ENCODE data around the gene GABARAPL2.

Gene GABARAPL2

GRCh38 chr16:75559564-75560372 lies 6.4 kb upstream of the GABARAPL2 start:
- peak; percentile 11 for DNase-seq (ENCODE audit: extremely low spot score)
- TF ChIP-seq ZNF384 (IDR thresholded peaks at IDR 0.05) (peak; percentile 79), HDGF (IDR thresholded peaks at IDR 0.05; ENCODE audit: borderline replicate concordance) (no peak)
- ChIA-PET CTCF (interaction anchor here (1.2 kb wide), 1 partner anchor 87 kb away, joined by 5 read pairs; no protein-coding TSS in a partner anchor), POLR2A (interaction anchor here (0.6 kb wide), 1 partner anchor 81 kb away, joined by 3 read pairs; no protein-coding TSS in a partner anchor)

GRCh38 chr16:75565640-75566039 lies 539 bp upstream of the GABARAPL2 start:
- CTCF ChIA-PET, result interaction anchor here (1.4 to 2.3 kb wide), 2 partner anchors 49 to 100 kb away, joined by 6 to 11 read pairs; no protein-coding TSS in a partner anchor
- DNase-seq (ENCODE audit: extremely low spot score), result no peak
- TF ChIP-seq SP1 (IDR thresholded peaks at IDR 0.05) (no peak), NFRKB (IDR thresholded peaks at IDR 0.05) (no peak), SUZ12 (IDR thresholded peaks at IDR 0.05) (no peak), TARDBP (IDR thresholded peaks at IDR 0.05) (no peak), FOXA1 (IDR thresholded peaks at IDR 0.05) (no peak), ARNT (IDR thresholded peaks at IDR 0.05) (no peak), PKNOX1 (IDR thresholded peaks at IDR 0.05) (no peak), HDGF (IDR thresholded peaks at IDR 0.05; ENCODE audit: borderline replicate concordance) (no peak), LEF1 (IDR thresholded peaks at IDR 0.05; ENCODE audit: borderline replicate concordance) (no peak)
- POLR2A ChIA-PET, result interaction anchor here (0.6 to 3.3 kb wide), 8 partner anchors 8 to 1866 kb away, joined by 3 to 22 read pairs (median 4); partner anchors contain the start of genes KARS1, TERF2IP and TMEM231

GRCh38 chr16:75566758-75567255 lies 628 bp downstream of the GABARAPL2 start:
- TF ChIP-seq ARNT (IDR thresholded peaks at IDR 0.05) (no peak), FOXA1 (IDR thresholded peaks at IDR 0.05) (no peak), CTBP1 (IDR thresholded peaks at IDR 0.05; ENCODE audit: borderline replicate concordance) (no peak), LEF1 (IDR thresholded peaks at IDR 0.05; ENCODE audit: borderline replicate concordance) (no peak), SP1 (IDR thresholded peaks at IDR 0.05) (no peak), FOXK2 (IDR thresholded peaks at IDR 0.05) (no peak), L3MBTL2 (conservative IDR thresholded peaks at IDR 0.05) (no peak), SUZ12 (IDR thresholded peaks at IDR 0.05) (no peak), NFRKB (IDR thresholded peaks at IDR 0.05) (no peak), BHLHE40 (IDR thresholded peaks at IDR 0.05; ENCODE audit: borderline replicate concordance) (no peak), PKNOX1 (IDR thresholded peaks at IDR 0.05) (no peak), ZNF384 (IDR thresholded peaks at IDR 0.05) (no peak), TARDBP (IDR thresholded peaks at IDR 0.05) (no peak), FOXM1 (IDR thresholded peaks at IDR 0.05; ENCODE audit: borderline replicate concordance) (no peak), ELF4 (IDR thresholded peaks at IDR 0.05) (no peak), HDGF (IDR thresholded peaks at IDR 0.05; ENCODE audit: borderline replicate concordance) (no peak)
- ChIA-PET CTCF (interaction anchor here (0.7 kb wide), 1 partner anchor 61 kb away, joined by 3 read pairs; no protein-coding TSS in a partner anchor), POLR2A (interaction anchor here (0.6 to 3.3 kb wide), 8 partner anchors 9 to 1691 kb away, joined by 3 to 22 read pairs (median 4); partner anchors contain the start of genes KARS1, TERF2IP and TMEM231)
- peak; percentile 18 for DNase-seq (ENCODE audit: extremely low spot score)

DNA sequence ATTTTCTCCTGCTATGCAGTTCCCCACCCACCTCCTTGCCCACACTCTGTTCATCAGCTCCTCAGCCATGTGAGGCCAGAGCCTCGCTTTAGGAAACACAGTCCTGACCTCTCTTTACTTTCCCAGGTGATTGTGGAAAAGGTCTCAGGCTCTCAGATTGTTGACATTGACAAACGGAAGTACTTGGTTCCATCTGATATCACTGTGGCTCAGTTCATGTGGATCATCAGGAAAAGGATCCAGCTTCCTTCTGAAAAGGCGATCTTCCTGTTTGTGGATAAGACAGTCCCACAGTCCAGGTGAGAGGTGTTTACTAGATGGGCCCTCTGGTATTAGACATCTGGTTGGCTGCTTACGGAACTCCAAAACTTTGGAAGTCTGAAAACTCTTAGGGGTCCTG lies 1.7 kb downstream of the GABARAPL2 start:
- DNase-seq (ENCODE audit: extremely low spot score), result no peak
- ChIA-PET POLR2A (interaction anchor here (1.0 kb wide), 1 partner anchor 79 kb away, joined by 3 read pairs; the partner anchor contains the start of genes KARS1 and TERF2IP), CTCF (no interaction called here)
- TF ChIP-seq FOXM1 (IDR thresholded peaks at IDR 0.05; ENCODE audit: borderline replicate concordance), result no peak
- TF ChIP-seq BHLHE40 (IDR thresholded peaks at IDR 0.05; ENCODE audit: borderline replicate concordance), result no peak
- TF ChIP-seq FOXK2 (IDR thresholded peaks at IDR 0.05), result no peak

DNA sequence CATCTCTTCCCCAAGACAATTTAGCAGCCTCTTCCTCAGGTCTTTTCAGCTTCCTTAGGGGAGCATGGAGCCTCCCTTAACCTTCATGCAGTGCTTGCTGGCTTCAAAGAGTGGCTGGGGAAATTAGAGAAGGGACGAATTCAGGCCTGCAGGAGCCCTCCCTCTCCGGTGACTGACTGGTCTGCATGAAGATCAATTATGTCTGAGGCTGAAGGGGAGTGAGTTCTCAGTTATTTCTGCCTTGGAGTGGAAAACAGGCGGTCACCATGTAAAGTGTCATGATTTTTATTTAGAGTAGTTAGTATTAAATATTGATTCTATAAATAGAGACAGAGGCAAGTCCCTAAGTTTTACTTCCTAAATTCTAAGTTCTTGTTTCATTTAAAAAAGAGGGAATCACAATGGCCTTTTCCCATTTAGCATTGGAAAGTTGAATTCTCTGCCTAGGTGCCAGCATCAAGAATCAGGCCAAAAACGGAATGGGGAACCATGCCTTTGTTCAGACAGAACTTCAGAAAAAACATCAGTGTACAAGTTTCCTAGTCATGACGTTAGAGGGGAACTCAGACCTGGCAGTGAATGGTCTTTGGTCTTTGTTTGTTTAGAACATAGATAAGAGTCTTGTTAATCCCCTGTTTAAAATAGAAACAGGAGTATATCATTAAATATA lies 4.4 kb downstream of the GABARAPL2 start:
- CTCF ChIA-PET, result no interaction called here
- DNase-seq (ENCODE audit: extremely low spot score), result no peak
- POLR2A ChIA-PET, result no interaction called here
- TF ChIP-seq LEF1 (IDR thresholded peaks at IDR 0.05; ENCODE audit: borderline replicate concordance), result no peak

DNA sequence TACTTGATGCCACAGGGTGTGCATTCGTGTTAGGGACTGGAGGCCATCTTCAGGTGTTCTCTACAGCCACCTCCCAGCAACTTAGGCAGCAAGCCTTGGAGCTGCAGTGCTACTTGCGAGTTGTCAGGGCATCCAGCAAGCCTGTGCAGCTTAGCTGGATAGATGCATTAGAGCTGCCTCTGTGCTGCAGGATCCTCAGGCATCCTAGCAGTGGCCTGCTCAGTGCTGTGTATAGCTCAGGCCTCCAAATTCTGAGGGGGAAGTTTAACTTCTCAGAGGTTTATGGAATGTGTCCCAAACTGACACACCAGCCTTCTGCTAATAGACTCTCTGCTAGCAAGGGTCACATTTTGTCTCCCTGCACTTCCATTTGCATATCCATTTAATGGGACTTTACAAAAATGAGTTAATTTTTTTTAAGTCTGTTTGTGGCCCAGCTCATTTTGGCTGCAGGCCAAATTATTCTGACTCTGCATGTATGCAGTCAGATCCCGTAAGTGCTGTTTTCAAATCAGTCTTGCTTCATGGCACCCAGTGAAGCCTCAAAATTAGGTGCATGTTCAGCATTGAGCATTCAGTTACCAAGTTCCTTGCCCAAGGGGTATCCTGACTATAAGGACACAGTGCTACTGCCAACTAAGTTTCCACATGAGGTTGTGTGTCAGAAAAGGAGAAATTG lies 6.8 kb downstream of the GABARAPL2 start:
- POLR2A ChIA-PET, result no interaction called here
- CTCF ChIA-PET, result no interaction called here
- TF ChIP-seq TARDBP (IDR thresholded peaks at IDR 0.05) (no peak), PKNOX1 (IDR thresholded peaks at IDR 0.05) (no peak), ELF4 (IDR thresholded peaks at IDR 0.05) (no peak), ARNT (IDR thresholded peaks at IDR 0.05) (no peak), BHLHE40 (IDR thresholded peaks at IDR 0.05; ENCODE audit: borderline replicate concordance) (no peak), NFRKB (IDR thresholded peaks at IDR 0.05) (no peak), FOXM1 (IDR thresholded peaks at IDR 0.05; ENCODE audit: borderline replicate concordance) (no peak), ZNF384 (IDR thresholded peaks at IDR 0.05) (no peak), SUZ12 (IDR thresholded peaks at IDR 0.05) (no peak), FOXA1 (IDR thresholded peaks at IDR 0.05) (no peak), LEF1 (IDR thresholded peaks at IDR 0.05; ENCODE audit: borderline replicate concordance) (no peak)

More for the DNA sequence above, 6.8 kb downstream of the GABARAPL2 start:
- DNase-seq (ENCODE audit: extremely low spot score), result no peak

Measured in HEK293T (cell line).